Astrocyte (in vitro differentiated cells and primary cell): ENCODE results near the gene HOXD13.
A peak's percentile ranks its signal among the peaks of the same experiment; 100 is the strongest.

ENCODE experiments used
- CTCF ChIP-seq: IDR thresholded peaks from 2 replicates; pipeline ENCODE4 v1.5.1; 2011; ENCODE audit warnings: low read depth, mild to moderate bottlenecking, inconsistent platforms, low read length, moderate library complexity; ENCODE audit not compliant: insufficient read depth
- EZH2 ChIP-seq: IDR thresholded peaks from 2 replicates; pipeline ENCODE4 v1.6.1; 2012; ENCODE audit warnings: mild to moderate bottlenecking, low read length, inconsistent platforms; ENCODE audit not compliant: insufficient read depth

GRCh38 chr2:176075481-176075880 lies 17.0 kb upstream of the HOXD13 start:
- TF ChIP-seq CTCF: no peak
- TF ChIP-seq EZH2: peak; percentile 36
